Mesenteric fat pad (tissue), 1 donor: Measurements from ENCODE around the gene UGT2B17. TPM values are rescaled to one million over a fixed set of nuclear protein-coding genes. Genes with fewer than 3 reads are reported as not detected.

Source experiments
- DNase-seq: peaks from one replicate; pipeline ENCODE4 v3.0.0-alpha.2; 2020; ENCODE audit warnings: low spot score
- total RNA-seq: library from RNA; stranded (reverse); fragmentation: NEBNext Ultra II Directional; extraction: Animal tissue kit (Norgen Biotek cat#: 25700); gene quantifications from one replicate; pipeline ENCODE4 v1.2.1, GENCODE V29; 2021
- donor health status: DM: yes; HTN: yes; CAD: no.

Gene UGT2B17
- total RNA-seq, 1 donor from 2014 or later: 0.29 TPM

DNA sequence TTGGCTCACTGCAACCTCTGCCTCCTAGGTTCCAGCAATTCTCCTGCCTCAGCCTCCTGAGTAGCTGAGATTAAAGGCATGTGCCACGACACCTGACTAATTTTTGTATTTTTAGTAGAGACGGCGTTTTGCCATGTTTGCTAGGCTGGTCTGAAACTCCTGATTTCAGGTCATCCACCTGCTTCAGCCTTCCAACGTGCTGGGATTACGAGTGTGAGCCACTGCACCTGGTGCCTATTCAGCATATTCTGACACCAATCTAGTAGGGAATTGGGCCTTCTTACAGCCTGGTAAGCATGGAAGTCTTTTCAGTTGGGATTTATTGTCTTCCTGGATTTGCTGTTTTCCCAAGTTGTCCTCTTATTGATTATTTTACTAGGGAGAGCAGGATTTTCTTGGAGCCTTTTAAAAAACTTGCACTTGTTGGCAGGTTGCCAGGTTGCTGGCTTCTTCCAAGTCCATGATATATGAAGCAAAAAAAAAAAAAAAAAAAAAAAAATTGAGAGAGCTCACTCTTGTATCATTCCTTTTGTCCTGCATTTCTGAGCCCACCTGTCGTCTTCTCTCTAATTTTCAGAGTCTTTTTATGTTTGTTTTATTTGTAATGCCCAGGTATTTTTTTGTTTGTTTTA lies 85.2 kb downstream of the UGT2B17 start:
- no peak for DNase-seq

DNA sequence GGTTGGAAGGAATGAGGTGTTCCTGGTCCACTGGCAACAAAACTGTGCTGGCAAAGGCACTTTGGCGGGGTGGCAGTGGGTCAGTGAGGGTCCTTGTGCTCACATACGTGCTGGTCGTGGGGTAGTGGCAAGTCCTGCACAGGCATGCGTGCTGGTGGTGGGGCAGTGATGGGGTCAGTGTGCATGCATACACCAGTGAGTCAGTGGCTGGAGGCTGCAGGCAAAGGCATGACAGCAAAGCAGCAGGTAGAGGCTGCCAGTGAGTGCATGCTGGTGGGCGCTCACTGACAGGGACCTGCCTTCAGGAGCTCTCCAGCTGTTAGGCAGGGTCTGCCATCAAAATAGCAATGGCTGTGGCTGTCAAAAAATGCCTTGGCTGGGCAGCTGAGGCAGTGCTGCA lies 86.8 kb downstream of the UGT2B17 start:
- no peak for DNase-seq

Other genes starting within 250 kb of the UGT2B17 start
- 61.7 TPM for gene YTHDC1, start 226.2 kb downstream of the UGT2B17 start, total RNA-seq
- not detected for gene TMPRSS11E, start 128.9 kb downstream of the UGT2B17 start, total RNA-seq
- gene UGT2B15, start 94.3 kb upstream of the UGT2B17 start, total RNA-seq: not detected
- gene UGT2B10, start 239.7 kb upstream of the UGT2B17 start, total RNA-seq: not detected